ENCODE measurements around the gene GPR161. TPM values are rescaled to one million over a fixed set of nuclear protein-coding genes. Genes with fewer than 3 reads are reported as not detected.

The GPR161 gene
- total RNA-seq, 2 donors from 2014 or later: 0.93 to 1.1 TPM

- peaks cover 31% of the 10 kb centered on the region for H3K27me3 Mint-ChIP-seq
- peak overlapping the region; percentile 78 for H3K4me3 Mint-ChIP-seq
- no peaks in the 10 kb centered on the region for H3K9me3 Mint-ChIP-seq
- no peak for ATAC-seq (replicated peaks)
- no peak overlapping the region for H3K27ac Mint-ChIP-seq
- peaks cover 6% of the 10 kb centered on the region for H3K36me3 Mint-ChIP-seq (ENCODE audit: low read depth)
- H3K4me1 Mint-ChIP-seq: peaks cover 11% of the 10 kb centered on the region
Measured at GRCh38 chr1:168135921-168136708, 615 bp downstream of the GPR161 start.

DNA sequence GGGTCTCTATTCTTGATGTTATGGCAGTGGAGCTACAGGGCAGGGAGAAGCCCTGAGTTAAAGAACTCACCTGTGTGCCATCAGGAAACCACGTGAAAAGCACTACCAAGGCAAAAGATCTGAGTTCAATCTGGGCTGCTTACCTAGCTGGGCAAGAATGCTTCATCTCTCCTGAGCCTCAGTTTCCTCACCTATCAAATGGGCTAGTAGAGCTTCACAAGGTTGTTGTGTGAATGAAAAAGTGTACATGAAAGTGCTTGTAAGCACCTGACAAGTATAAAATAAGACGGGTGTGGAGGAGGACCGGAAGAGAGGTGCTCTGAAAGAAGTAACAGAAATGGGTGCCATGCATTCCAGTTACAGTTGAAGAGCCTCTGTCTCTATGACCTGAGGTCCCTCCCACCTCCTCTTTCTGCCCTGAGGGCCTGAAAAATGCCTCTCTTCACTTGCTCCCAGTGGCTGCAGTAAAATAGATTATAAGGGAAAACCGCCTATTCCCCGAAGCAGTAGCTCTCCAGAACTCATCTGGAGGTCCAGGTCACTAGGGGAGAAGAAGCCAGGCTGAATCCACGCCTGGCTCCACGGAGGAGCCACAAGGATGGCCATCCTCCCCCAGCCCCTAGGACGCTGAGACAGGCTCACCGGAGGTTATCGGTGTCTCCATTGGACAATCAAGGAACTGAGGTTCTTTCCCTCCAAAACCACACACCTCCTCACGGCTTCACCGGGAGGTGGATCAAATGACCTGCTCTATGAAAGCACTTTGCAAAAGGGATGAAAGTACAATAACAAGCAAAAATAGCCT is 1.4 kb downstream of the GPR161 start:
- Mint-ChIP-seq H3K36me3 (ENCODE audit: low read depth) (peaks cover 6% of the 10 kb centered on the region), H3K4me3 (peak overlapping the region; percentile 78), H3K27me3 (peaks cover 37% of the 10 kb centered on the region), H3K9me3 (no peaks in the 10 kb centered on the region), H3K27ac (no peak overlapping the region), H3K4me1 (peaks cover 11% of the 10 kb centered on the region)
- ATAC-seq (replicated peaks): no peak

GRCh38 chr1:168134642-168135041 is 2.1 kb downstream of the GPR161 start:
- H3K9me3 Mint-ChIP-seq: no peaks in the 10 kb centered on the region
- H3K4me3 Mint-ChIP-seq: peak overlapping the region; percentile 78
- no peak overlapping the region for H3K27ac Mint-ChIP-seq
- peaks cover 6% of the 10 kb centered on the region for H3K36me3 Mint-ChIP-seq (ENCODE audit: low read depth)
- no peak for ATAC-seq (replicated peaks)
- H3K27me3 Mint-ChIP-seq: peaks cover 42% of the 10 kb centered on the region
- H3K4me1 Mint-ChIP-seq: peaks cover 11% of the 10 kb centered on the region

- no peak for ATAC-seq (replicated peaks)
- Mint-ChIP-seq H3K36me3 (ENCODE audit: low read depth) (peaks cover 6% of the 10 kb centered on the region), H3K9me3 (no peaks in the 10 kb centered on the region), H3K4me1 (peaks cover 11% of the 10 kb centered on the region), H3K27me3 (peaks cover 42% of the 10 kb centered on the region), H3K27ac (no peak overlapping the region), H3K4me3 (no peak overlapping the region)
Measured at GRCh38 chr1:168134132-168134531, 2.6 kb downstream of the GPR161 start.

GRCh38 chr1:168129933-168130332 is 6.8 kb downstream of the GPR161 start:
- H3K27ac Mint-ChIP-seq: no peak overlapping the region
- no peak for ATAC-seq (replicated peaks)
- H3K27me3 Mint-ChIP-seq: peaks cover 38% of the 10 kb centered on the region
- no peaks in the 10 kb centered on the region for H3K9me3 Mint-ChIP-seq
- no peaks in the 10 kb centered on the region for H3K4me1 Mint-ChIP-seq
- no peak overlapping the region for H3K4me3 Mint-ChIP-seq
- no peaks in the 10 kb centered on the region for H3K36me3 Mint-ChIP-seq (ENCODE audit: low read depth)

GRCh38 chr1:168127503-168127902 is 9.2 kb downstream of the GPR161 start:
- H3K27me3 Mint-ChIP-seq: peaks cover 38% of the 10 kb centered on the region
- no peak overlapping the region for H3K27ac Mint-ChIP-seq
- ATAC-seq (replicated peaks): no peak
- no peaks in the 10 kb centered on the region for H3K4me1 Mint-ChIP-seq
- H3K9me3 Mint-ChIP-seq: no peaks in the 10 kb centered on the region
- no peak overlapping the region for H3K4me3 Mint-ChIP-seq
- H3K36me3 Mint-ChIP-seq (ENCODE audit: low read depth): no peaks in the 10 kb centered on the region

DNA sequence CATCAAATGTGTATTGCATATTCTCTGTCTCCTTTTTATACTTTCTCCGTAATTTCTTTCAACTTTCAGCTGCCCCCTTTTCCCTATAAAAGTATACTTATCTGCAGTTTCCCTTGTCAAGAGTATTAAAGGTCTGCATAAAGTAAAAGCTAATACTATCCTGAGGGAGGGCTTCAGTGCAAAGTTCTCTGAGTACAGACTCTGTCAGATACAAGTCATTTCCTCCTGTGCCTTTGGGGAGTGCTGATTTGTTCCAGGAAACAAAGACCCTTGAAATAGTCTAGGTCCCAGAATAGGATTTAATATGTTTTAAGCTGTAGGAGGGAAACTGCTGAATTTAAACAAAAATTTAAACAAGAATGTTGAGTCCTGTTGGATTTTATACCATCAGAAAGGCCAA is 11.7 kb downstream of the GPR161 start:
- no peak overlapping the region for H3K27ac Mint-ChIP-seq
- H3K9me3 Mint-ChIP-seq: no peaks in the 10 kb centered on the region

GRCh38 chr1:168121401-168122011 is 15.2 kb downstream of the GPR161 start:
- H3K27me3 Mint-ChIP-seq: peaks cover 40% of the 10 kb centered on the region
- no peak overlapping the region for H3K27ac Mint-ChIP-seq
- H3K9me3 Mint-ChIP-seq: no peaks in the 10 kb centered on the region
- no peaks in the 10 kb centered on the region for H3K4me1 Mint-ChIP-seq
- ATAC-seq (replicated peaks): no peak
- no peaks in the 10 kb centered on the region for H3K36me3 Mint-ChIP-seq (ENCODE audit: low read depth)
- H3K4me3 Mint-ChIP-seq: no peak overlapping the region

More for the DNA sequence above, 11.7 kb downstream of the GPR161 start:
- H3K27me3 Mint-ChIP-seq: peaks cover 30% of the 10 kb centered on the region
- no peak for ATAC-seq (replicated peaks)
- no peak overlapping the region for H3K4me3 Mint-ChIP-seq
- no peaks in the 10 kb centered on the region for H3K4me1 Mint-ChIP-seq
- H3K36me3 Mint-ChIP-seq (ENCODE audit: low read depth): no peaks in the 10 kb centered on the region

GRCh38 chr1:168119750-168120149 is 17.0 kb downstream of the GPR161 start:
- Mint-ChIP-seq H3K27ac (no peak overlapping the region), H3K27me3 (peaks cover 34% of the 10 kb centered on the region), H3K4me1 (no peaks in the 10 kb centered on the region), H3K4me3 (no peak overlapping the region), H3K36me3 (ENCODE audit: low read depth) (no peaks in the 10 kb centered on the region), H3K9me3 (no peaks in the 10 kb centered on the region)
- ATAC-seq (replicated peaks): no peak

DNA sequence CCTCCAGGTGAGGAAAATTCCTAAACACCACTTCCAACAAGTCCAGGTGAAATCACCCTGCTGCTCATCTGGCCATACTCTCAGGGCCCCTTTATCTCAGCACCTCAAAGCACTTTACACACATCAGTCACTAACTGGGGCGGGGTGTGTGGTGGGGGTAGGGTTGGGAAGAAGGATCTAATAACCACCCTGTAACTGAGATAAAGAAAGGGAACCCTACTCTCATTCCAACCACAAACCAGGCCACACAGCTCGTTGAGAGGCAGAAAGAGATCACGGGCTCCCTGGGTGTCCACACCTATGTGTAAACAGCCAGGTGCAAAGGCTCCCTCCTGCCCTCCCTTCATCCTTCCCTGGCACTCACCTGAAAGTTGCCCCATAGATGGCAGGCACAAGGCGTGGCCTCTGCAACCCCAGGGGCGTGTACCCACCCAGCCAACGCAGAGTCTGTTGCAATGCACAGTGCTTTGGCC is 20.4 kb downstream of the GPR161 start:
- H3K9me3 Mint-ChIP-seq: no peaks in the 10 kb centered on the region
- no peak overlapping the region for H3K4me3 Mint-ChIP-seq
- H3K4me1 Mint-ChIP-seq: peaks cover 3% of the 10 kb centered on the region
- H3K27me3 Mint-ChIP-seq: peaks cover 23% of the 10 kb centered on the region
- no peak overlapping the region for H3K27ac Mint-ChIP-seq
- no peaks in the 10 kb centered on the region for H3K36me3 Mint-ChIP-seq (ENCODE audit: low read depth)
- no peak for ATAC-seq (replicated peaks)

GRCh38 chr1:168114845-168115244 is 21.9 kb downstream of the GPR161 start:
- ATAC-seq (replicated peaks): no peak
- Mint-ChIP-seq H3K4me3 (no peak overlapping the region), H3K4me1 (peaks cover 3% of the 10 kb centered on the region), H3K27me3 (peaks cover 18% of the 10 kb centered on the region), H3K27ac (no peak overlapping the region), H3K9me3 (no peaks in the 10 kb centered on the region), H3K36me3 (ENCODE audit: low read depth) (no peaks in the 10 kb centered on the region)

GRCh38 chr1:168112673-168113305 is 23.9 kb downstream of the GPR161 start:
- Mint-ChIP-seq H3K9me3 (no peaks in the 10 kb centered on the region), H3K4me1 (peaks cover 3% of the 10 kb centered on the region), H3K27me3 (peaks cover 7% of the 10 kb centered on the region), H3K4me3 (no peak overlapping the region), H3K27ac (no peak overlapping the region), H3K36me3 (ENCODE audit: low read depth) (no peaks in the 10 kb centered on the region)
- ATAC-seq (replicated peaks): peak; percentile 97

GRCh38 chr1:168110896-168111545 is 25.7 kb downstream of the GPR161 start:
- no peak overlapping the region for H3K27ac Mint-ChIP-seq
- H3K4me3 Mint-ChIP-seq: no peak overlapping the region
- peaks cover 3% of the 10 kb centered on the region for H3K27me3 Mint-ChIP-seq

GRCh38 chr1:168106274-168106673 is 30.5 kb downstream of the GPR161 start:
- no peaks in the 10 kb centered on the region for H3K36me3 Mint-ChIP-seq (ENCODE audit: low read depth)
- ATAC-seq (replicated peaks): no peak
- no peak overlapping the region for H3K4me3 Mint-ChIP-seq
- H3K9me3 Mint-ChIP-seq: no peaks in the 10 kb centered on the region
- no peaks in the 10 kb centered on the region for H3K4me1 Mint-ChIP-seq
- peaks cover 11% of the 10 kb centered on the region for H3K27me3 Mint-ChIP-seq
- no peak overlapping the region for H3K27ac Mint-ChIP-seq

More at GRCh38 chr1:168110896-168111545, 25.7 kb downstream of the GPR161 start:
- Mint-ChIP-seq H3K9me3 (no peaks in the 10 kb centered on the region), H3K4me1 (peaks cover 3% of the 10 kb centered on the region), H3K36me3 (ENCODE audit: low read depth) (no peaks in the 10 kb centered on the region)
- ATAC-seq (replicated peaks): no peak

All from activated T-helper 17 cell treated with anti-CD3 and anti-CD28 coated beads, Interleukin-2, amount 50 U/mL, for 72 hours (primary cell).